GM12872 (cell line): ENCODE measurements around the gene AATF.

Source experiments
- TF ChIP-seq, protein P1 (sequence below): IDR thresholded peaks from 3 replicates; pipeline ENCODE4 v1.5.1; 2011; ENCODE audit warnings: low read depth, mild to moderate bottlenecking, low read length, moderate library complexity; ENCODE audit not compliant: insufficient read depth

Gene AATF

DNA sequence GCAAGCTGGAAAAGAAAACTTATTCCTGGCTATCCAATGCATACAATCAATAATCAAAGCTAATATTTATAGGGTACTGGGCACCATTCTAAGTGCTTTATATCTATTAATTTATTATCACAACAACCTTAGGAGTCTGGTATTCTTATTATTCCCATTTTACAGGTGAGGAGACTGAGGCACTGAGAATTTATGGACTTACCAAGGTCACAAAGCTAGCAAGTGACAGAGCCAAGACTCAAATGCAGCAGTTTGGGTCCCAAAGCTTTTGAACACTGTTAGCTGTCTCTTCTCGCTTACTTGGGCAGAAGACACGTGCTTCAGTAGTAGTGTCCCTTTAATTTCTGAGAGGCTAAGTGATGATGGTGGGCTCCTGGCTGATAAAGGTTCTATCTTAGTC, 152.6 kb downstream of the AATF start:
- TF ChIP-seq, protein P1, sequence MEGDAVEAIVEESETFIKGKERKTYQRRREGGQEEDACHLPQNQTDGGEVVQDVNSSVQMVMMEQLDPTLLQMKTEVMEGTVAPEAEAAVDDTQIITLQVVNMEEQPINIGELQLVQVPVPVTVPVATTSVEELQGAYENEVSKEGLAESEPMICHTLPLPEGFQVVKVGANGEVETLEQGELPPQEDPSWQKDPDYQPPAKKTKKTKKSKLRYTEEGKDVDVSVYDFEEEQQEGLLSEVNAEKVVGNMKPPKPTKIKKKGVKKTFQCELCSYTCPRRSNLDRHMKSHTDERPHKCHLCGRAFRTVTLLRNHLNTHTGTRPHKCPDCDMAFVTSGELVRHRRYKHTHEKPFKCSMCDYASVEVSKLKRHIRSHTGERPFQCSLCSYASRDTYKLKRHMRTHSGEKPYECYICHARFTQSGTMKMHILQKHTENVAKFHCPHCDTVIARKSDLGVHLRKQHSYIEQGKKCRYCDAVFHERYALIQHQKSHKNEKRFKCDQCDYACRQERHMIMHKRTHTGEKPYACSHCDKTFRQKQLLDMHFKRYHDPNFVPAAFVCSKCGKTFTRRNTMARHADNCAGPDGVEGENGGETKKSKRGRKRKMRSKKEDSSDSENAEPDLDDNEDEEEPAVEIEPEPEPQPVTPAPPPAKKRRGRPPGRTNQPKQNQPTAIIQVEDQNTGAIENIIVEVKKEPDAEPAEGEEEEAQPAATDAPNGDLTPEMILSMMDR, result no peak

DNA sequence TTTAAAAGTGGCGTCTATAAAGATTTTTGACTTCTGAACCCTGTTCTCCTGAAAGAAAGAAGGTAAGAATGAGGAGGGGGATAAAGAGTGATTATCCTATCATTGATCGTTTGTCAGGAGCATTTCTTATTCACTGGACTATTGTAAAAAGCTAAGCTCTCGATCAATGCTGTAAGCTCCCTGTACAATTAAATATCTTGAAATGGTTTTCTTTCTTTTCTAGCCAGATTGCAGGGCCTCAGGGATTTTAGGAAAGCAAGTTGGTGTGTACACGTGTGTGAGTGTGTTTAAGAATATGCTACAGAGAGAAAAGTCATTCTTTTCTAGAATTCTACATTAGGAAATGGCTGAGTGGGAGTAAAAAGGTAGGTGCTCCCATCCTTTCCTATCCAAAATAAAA, 154.5 kb downstream of the AATF start:
- TF ChIP-seq, protein P1, result no peak

DNA sequence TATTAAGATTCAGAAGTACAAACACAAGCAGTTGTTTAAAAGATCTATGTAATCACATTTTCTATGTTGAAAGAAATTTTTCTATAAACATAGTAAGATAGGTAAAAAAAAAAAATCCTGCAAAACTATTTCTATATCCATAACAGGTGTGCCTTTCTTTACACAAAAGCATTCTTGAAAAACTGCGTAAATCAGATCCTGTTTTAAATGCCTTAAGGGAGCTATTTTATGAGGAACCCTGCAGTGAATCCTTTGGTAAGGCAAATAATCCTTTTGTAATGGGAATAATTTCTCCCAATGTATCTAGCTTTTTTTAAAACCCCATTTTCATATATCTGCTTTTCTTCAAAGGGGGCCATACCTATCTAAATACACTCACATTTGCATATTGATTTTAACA, 157.3 kb downstream of the AATF start:
- TF ChIP-seq, protein P1, result no peak
